OCI-LY3 (cell line): Measurements from ENCODE around the gene OR3A1.

ENCODE experiments used
- EZH2phosphoT487 ChIP-seq: fragments of 200-600 bp; shearing (Covaris generic); IDR thresholded peaks from 2 replicates; pipeline ENCODE4 v1.6.1; 2018; ENCODE audit warnings: antibody characterized with exemption, mixed run types, low read depth
- TF ChIP-seq, protein P1 (sequence below): fragments of 200-600, 300-600 bp; sonication (generic); IDR thresholded peaks from 2 replicates; pipeline ENCODE4 v1.5.1; 2014; ENCODE audit warnings: antibody characterized with exemption, low read length, low read depth

DNA sequence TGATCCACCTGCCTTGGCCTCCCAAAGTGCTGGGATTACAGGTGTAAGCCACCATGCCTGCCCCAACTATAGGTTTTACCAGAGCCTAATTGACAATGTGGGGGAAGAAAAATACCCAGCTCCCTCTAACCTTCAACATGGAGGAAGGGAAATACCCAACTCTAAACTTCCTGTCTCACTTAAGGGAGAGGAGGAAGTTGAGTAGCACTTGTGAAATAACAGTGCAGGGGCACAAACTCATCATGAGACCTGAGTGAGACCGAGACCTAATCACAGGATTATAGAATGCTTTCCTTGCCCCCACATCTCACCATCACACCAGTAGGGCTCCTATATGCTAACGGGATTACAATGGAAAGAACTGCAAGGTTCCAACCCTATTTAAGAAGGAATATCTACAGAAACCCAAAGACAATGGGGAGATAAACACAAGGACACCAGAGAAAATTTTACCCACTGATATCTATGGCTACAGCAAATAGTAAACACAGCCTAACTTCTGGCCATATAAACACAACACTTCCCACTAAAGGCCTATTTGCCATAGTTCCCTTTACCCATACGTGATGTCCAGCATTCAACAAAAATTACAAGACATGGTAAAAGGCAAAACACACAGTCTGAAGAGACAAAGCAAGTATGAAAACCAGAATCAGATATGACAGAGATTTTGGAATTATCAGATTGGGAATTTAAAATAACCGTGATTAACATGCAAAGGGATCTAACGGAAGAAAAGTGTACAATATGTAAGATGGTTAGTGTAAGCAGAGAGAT is 26.9 kb downstream of the OR3A1 start:
- TF ChIP-seq, protein P1, sequence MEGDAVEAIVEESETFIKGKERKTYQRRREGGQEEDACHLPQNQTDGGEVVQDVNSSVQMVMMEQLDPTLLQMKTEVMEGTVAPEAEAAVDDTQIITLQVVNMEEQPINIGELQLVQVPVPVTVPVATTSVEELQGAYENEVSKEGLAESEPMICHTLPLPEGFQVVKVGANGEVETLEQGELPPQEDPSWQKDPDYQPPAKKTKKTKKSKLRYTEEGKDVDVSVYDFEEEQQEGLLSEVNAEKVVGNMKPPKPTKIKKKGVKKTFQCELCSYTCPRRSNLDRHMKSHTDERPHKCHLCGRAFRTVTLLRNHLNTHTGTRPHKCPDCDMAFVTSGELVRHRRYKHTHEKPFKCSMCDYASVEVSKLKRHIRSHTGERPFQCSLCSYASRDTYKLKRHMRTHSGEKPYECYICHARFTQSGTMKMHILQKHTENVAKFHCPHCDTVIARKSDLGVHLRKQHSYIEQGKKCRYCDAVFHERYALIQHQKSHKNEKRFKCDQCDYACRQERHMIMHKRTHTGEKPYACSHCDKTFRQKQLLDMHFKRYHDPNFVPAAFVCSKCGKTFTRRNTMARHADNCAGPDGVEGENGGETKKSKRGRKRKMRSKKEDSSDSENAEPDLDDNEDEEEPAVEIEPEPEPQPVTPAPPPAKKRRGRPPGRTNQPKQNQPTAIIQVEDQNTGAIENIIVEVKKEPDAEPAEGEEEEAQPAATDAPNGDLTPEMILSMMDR, result no peak
- TF ChIP-seq EZH2phosphoT487, result no peak
